Measurements from ENCODE around the gene SYCE1. TPM values are rescaled to one million over a fixed set of nuclear protein-coding genes. Genes with fewer than 3 reads are reported as not detected.

Gene SYCE1
- total and polyA plus RNA-seq, 2 experiments from 2014 or later = 0.53 TPM; not detected in 1

DNA sequence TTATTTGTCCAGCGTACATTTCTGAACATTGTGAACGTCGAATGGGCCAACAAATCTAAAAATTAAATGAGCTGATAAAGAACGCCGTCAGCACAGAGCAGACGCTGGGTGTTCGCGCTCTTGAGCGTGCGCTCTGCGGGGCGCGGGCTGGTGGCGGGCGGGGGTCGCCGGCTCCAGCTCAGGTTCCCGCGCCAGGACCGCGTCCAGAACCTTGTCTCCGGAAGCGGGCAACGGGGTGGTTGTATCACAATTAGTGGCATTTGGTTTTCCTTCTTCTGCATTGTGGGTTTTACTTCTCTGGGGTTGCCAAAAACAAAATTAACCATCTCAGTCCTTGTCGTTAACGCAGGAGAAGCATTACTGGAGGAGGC is 35.8 kb downstream of the SYCE1 start:
- Histone ChIP-seq H3K4me2 (peak overlapping the region; percentile 78), H2AFZ (peak overlapping the region; percentile 49; the same call in 1 of the 2 replicates), H3K9me2 (ENCODE audit: insufficient read depth) (no peaks in the 10 kb centered on the region), H3K27me3 (ENCODE audit: insufficient read depth) (peaks cover 83% of the 10 kb centered on the region), H3K27ac (ENCODE audit: low read depth) (no peak overlapping the region), H3F3A (replicated peaks; ENCODE audit: low read depth) (no peaks in the 10 kb centered on the region), H4K20me1 (replicated peaks; ENCODE audit: insufficient read depth) (no peaks in the 10 kb centered on the region), H3K36me3 (ENCODE audit: insufficient read depth) (no peaks in the 10 kb centered on the region), H3K4me3 (peak overlapping the region; percentile 57), H3K4me1 (ENCODE audit: insufficient read depth) (no peaks in the 10 kb centered on the region; the same call in 1 of the 2 replicates), H3K79me2 (replicated peaks; ENCODE audit: insufficient read depth) (no peaks in the 10 kb centered on the region)
- ATAC-seq = peak; percentile 34
- no peak overlapping the region for H3K27ac Mint-ChIP-seq
- peak overlapping the region; percentile 73 for H3K4me3 Mint-ChIP-seq
- peaks cover 7% of the 10 kb centered on the region; the same call in 2 of the 3 replicates for H3K4me1 Mint-ChIP-seq
- DNase-seq (ENCODE audit: low spot score) = peak; percentile 5
- TF ChIP-seq, protein P1, sequence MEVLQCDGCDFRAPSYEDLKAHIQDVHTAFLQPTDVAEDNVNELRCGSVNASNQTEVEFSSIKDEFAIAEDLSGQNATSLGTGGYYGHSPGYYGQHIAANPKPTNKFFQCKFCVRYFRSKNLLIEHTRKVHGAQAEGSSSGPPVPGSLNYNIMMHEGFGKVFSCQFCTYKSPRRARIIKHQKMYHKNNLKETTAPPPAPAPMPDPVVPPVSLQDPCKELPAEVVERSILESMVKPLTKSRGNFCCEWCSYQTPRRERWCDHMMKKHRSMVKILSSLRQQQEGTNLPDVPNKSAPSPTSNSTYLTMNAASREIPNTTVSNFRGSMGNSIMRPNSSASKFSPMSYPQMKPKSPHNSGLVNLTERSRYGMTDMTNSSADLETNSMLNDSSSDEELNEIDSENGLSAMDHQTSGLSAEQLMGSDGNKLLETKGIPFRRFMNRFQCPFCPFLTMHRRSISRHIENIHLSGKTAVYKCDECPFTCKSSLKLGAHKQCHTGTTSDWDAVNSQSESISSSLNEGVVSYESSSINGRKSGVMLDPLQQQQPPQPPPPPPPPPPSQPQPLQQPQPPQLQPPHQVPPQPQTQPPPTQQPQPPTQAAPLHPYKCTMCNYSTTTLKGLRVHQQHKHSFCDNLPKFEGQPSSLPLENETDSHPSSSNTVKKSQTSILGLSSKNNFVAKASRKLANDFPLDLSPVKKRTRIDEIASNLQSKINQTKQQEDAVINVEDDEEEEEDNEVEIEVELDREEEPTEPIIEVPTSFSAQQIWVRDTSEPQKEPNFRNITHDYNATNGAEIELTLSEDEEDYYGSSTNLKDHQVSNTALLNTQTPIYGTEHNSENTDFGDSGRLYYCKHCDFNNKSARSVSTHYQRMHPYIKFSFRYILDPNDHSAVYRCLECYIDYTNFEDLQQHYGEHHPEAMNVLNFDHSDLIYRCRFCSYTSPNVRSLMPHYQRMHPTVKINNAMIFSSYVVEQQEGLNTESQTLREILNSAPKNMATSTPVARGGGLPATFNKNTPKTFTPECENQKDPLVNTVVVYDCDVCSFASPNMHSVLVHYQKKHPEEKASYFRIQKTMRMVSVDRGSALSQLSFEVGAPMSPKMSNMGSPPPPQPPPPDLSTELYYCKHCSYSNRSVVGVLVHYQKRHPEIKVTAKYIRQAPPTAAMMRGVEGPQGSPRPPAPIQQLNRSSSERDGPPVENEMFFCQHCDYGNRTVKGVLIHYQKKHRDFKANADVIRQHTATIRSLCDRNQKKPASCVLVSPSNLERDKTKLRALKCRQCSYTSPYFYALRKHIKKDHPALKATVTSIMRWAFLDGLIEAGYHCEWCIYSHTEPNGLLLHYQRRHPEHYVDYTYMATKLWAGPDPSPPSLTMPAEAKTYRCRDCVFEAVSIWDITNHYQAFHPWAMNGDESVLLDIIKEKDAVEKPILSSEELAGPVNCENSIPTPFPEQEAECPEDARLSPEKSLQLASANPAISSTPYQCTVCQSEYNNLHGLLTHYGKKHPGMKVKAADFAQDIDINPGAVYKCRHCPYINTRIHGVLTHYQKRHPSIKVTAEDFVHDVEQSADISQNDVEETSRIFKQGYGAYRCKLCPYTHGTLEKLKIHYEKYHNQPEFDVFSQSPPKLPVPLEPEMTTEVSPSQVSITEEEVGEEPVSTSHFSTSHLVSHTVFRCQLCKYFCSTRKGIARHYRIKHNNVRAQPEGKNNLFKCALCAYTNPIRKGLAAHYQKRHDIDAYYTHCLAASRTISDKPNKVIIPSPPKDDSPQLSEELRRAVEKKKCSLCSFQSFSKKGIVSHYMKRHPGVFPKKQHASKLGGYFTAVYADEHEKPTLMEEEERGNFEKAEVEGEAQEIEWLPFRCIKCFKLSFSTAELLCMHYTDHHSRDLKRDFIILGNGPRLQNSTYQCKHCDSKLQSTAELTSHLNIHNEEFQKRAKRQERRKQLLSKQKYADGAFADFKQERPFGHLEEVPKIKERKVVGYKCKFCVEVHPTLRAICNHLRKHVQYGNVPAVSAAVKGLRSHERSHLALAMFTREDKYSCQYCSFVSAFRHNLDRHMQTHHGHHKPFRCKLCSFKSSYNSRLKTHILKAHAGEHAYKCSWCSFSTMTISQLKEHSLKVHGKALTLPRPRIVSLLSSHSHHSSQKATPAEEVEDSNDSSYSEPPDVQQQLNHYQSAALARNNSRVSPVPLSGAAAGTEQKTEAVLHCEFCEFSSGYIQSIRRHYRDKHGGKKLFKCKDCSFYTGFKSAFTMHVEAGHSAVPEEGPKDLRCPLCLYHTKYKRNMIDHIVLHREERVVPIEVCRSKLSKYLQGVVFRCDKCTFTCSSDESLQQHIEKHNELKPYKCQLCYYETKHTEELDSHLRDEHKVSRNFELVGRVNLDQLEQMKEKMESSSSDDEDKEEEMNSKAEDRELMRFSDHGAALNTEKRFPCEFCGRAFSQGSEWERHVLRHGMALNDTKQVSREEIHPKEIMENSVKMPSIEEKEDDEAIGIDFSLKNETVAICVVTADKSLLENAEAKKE (CRISPR knock-in tag; IDR thresholded peaks at IDR 0.05) = no peak
- TF ChIP-seq NANOG (IDR thresholded peaks at IDR 0.05; ENCODE audit: borderline replicate concordance) (no peak), JUNB (IDR thresholded peaks at IDR 0.05; ENCODE audit: unreplicated experiment) (no peak), ZNF114 (CRISPR knock-in tag; IDR thresholded peaks at IDR 0.05) (no peak), CREB1 (CRISPR knock-in tag; IDR thresholded peaks at IDR 0.05; ENCODE audit: low read depth) (no peak), EZH2phosphoT487 (IDR thresholded peaks at IDR 0.05; ENCODE audit: unreplicated experiment) (no peak), STAT1 (IDR thresholded peaks at IDR 0.05; ENCODE audit: unreplicated experiment) (no peak), EZH2 (IDR thresholded peaks at IDR 0.05; ENCODE audit: low read depth, unreplicated experiment) (no peak), POLR2AphosphoS5 (IDR thresholded peaks at IDR 0.05; ENCODE audit: low read depth) (no peak), ZNF331 (CRISPR knock-in tag; IDR thresholded peaks at IDR 0.05; ENCODE audit: low read depth) (no peak)
- TF ChIP-seq, protein P2, sequence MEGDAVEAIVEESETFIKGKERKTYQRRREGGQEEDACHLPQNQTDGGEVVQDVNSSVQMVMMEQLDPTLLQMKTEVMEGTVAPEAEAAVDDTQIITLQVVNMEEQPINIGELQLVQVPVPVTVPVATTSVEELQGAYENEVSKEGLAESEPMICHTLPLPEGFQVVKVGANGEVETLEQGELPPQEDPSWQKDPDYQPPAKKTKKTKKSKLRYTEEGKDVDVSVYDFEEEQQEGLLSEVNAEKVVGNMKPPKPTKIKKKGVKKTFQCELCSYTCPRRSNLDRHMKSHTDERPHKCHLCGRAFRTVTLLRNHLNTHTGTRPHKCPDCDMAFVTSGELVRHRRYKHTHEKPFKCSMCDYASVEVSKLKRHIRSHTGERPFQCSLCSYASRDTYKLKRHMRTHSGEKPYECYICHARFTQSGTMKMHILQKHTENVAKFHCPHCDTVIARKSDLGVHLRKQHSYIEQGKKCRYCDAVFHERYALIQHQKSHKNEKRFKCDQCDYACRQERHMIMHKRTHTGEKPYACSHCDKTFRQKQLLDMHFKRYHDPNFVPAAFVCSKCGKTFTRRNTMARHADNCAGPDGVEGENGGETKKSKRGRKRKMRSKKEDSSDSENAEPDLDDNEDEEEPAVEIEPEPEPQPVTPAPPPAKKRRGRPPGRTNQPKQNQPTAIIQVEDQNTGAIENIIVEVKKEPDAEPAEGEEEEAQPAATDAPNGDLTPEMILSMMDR (conservative IDR thresholded peaks at IDR 0.05; ENCODE audit: low read depth in 2 of 2) = no peak
- TF ChIP-seq, protein P3, sequence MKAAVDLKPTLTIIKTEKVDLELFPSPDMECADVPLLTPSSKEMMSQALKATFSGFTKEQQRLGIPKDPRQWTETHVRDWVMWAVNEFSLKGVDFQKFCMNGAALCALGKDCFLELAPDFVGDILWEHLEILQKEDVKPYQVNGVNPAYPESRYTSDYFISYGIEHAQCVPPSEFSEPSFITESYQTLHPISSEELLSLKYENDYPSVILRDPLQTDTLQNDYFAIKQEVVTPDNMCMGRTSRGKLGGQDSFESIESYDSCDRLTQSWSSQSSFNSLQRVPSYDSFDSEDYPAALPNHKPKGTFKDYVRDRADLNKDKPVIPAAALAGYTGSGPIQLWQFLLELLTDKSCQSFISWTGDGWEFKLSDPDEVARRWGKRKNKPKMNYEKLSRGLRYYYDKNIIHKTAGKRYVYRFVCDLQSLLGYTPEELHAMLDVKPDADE (IDR thresholded peaks at IDR 0.05) = no peak
- TF ChIP-seq, protein P4, sequence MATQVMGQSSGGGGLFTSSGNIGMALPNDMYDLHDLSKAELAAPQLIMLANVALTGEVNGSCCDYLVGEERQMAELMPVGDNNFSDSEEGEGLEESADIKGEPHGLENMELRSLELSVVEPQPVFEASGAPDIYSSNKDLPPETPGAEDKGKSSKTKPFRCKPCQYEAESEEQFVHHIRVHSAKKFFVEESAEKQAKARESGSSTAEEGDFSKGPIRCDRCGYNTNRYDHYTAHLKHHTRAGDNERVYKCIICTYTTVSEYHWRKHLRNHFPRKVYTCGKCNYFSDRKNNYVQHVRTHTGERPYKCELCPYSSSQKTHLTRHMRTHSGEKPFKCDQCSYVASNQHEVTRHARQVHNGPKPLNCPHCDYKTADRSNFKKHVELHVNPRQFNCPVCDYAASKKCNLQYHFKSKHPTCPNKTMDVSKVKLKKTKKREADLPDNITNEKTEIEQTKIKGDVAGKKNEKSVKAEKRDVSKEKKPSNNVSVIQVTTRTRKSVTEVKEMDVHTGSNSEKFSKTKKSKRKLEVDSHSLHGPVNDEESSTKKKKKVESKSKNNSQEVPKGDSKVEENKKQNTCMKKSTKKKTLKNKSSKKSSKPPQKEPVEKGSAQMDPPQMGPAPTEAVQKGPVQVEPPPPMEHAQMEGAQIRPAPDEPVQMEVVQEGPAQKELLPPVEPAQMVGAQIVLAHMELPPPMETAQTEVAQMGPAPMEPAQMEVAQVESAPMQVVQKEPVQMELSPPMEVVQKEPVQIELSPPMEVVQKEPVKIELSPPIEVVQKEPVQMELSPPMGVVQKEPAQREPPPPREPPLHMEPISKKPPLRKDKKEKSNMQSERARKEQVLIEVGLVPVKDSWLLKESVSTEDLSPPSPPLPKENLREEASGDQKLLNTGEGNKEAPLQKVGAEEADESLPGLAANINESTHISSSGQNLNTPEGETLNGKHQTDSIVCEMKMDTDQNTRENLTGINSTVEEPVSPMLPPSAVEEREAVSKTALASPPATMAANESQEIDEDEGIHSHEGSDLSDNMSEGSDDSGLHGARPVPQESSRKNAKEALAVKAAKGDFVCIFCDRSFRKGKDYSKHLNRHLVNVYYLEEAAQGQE (IDR thresholded peaks at IDR 0.05; ENCODE audit: unreplicated experiment) = no peak
- H3K36me3 Mint-ChIP-seq (ENCODE audit: low read depth) = peaks cover 3% of the 10 kb centered on the region; the same call in 2 of the 3 replicates
- peaks cover 49% of the 10 kb centered on the region for H3K9me3 Mint-ChIP-seq
- H3K27me3 Mint-ChIP-seq (ENCODE audit: insufficient read depth, low read depth, poor library complexity) = peaks cover 78% of the 10 kb centered on the region

Measured in GM23338 (cell line).